Neuronal stem cell (in vitro differentiated cells): ENCODE data around the gene IP6K1.
A peak's percentile ranks its signal among the peaks of the same experiment; 100 is the strongest.

ENCODE experiments used
- DNase-seq: peaks from one replicate; pipeline ENCODE4 v3.0.0-alpha.2; 2013; ENCODE audit warnings: low spot score
- H2AFZ ChIP-seq: one replicate; pipeline ENCODE4 v1.6.1; 2013; ENCODE audit warnings: mild to moderate bottlenecking, low read length, inconsistent platforms
- H2AK5ac ChIP-seq: 2 replicates; pipeline ENCODE4 v1.6.1; 2013; ENCODE audit warnings: low read depth, mild to moderate bottlenecking, inconsistent platforms, low read length, moderate library complexity, mixed read lengths
- H2BK120ac ChIP-seq: 2 replicates; pipeline ENCODE4 v1.6.1; 2013; ENCODE audit warnings: low read depth, mild to moderate bottlenecking, inconsistent platforms, low read length, moderate library complexity, mixed read lengths
- H2BK12ac ChIP-seq: one replicate; pipeline ENCODE4 v1.6.1; 2013; ENCODE audit warnings: low read length, inconsistent platforms
- H2BK15ac ChIP-seq: 2 replicates; pipeline ENCODE4 v1.6.1; 2013; ENCODE audit warnings: mild to moderate bottlenecking, low read length, inconsistent platforms, mixed read lengths
- H2BK5ac ChIP-seq: one replicate; pipeline ENCODE4 v1.6.1; 2013; ENCODE audit warnings: inconsistent platforms, mild to moderate bottlenecking, low read length, moderate library complexity
- H3K14ac ChIP-seq: one replicate; pipeline ENCODE4 v1.6.1; 2013; ENCODE audit warnings: low read length, inconsistent platforms
- H3K18ac ChIP-seq: 2 replicates; pipeline ENCODE4 v1.6.1; 2013; ENCODE audit warnings: low read length, inconsistent platforms
- H3K23ac ChIP-seq: 2 replicates; pipeline ENCODE4 v1.6.1; 2013; ENCODE audit warnings: low read depth, mild to moderate bottlenecking, mixed read lengths, low read length, inconsistent platforms; ENCODE audit not compliant: poor library complexity
- H3K27ac ChIP-seq: replicated peaks from 3 replicates; pipeline ENCODE4 v1.5.1; 2013; ENCODE audit warnings: low read length, inconsistent platforms
- H3K27me3 ChIP-seq, 3 experiments: 2 replicates each; pipeline ENCODE4 v1.6.1; 2013; ENCODE audit warnings: low read length in 3 of 3, mild to moderate bottlenecking in 2 of 3, inconsistent platforms in 1 of 3, low read depth in 1 of 3, mixed read lengths in 1 of 3, moderate library complexity in 1 of 3; ENCODE audit not compliant: control insufficient read depth in 3 of 3, insufficient read depth in 3 of 3
- H3K36me3 ChIP-seq, 2 donors: replicated peaks in 1 of 2; 2 replicates each; pipeline ENCODE4 v1.6.1; 2013; ENCODE audit warnings: low read length in 2 of 2; ENCODE audit not compliant: control insufficient read depth in 2 of 2, insufficient read depth in 2 of 2
- H3K4ac ChIP-seq: 2 replicates; pipeline ENCODE4 v1.6.1; 2013; ENCODE audit warnings: inconsistent platforms, mild to moderate bottlenecking, low read length, moderate library complexity
- H3K4me1 ChIP-seq, 2 donors: 1 replicate in 1 of 2; 2 replicates in 1 of 2; pipeline ENCODE4 v1.6.1; 2013; ENCODE audit warnings: low read length in 2 of 2, low read depth in 1 of 2; ENCODE audit not compliant: control insufficient read depth in 2 of 2, insufficient read depth in 1 of 2
- H3K4me2 ChIP-seq: one replicate; pipeline ENCODE4 v1.6.1; 2013; ENCODE audit warnings: mild to moderate bottlenecking, low read length, inconsistent platforms; ENCODE audit not compliant: insufficient read depth, poor library complexity, severe bottlenecking
- H3K4me3 ChIP-seq, 2 donors: 2 replicates each; pipeline ENCODE4 v1.5.1; 2013; ENCODE audit warnings: low read length in 2 of 2, mild to moderate bottlenecking in 2 of 2, inconsistent platforms in 1 of 2, moderate library complexity in 1 of 2
- H3K79me1 ChIP-seq: one replicate; pipeline ENCODE4 v1.6.1; 2013; ENCODE audit warnings: low read depth, mild to moderate bottlenecking, inconsistent platforms, low read length, moderate library complexity
- H3K9ac ChIP-seq: one replicate; pipeline ENCODE4 v1.6.1; 2013; ENCODE audit warnings: mild to moderate bottlenecking, low read depth, low read length, inconsistent platforms; ENCODE audit not compliant: poor library complexity
- H3K9me3 ChIP-seq, 2 donors: replicated peaks in 1 of 2; 2 replicates each; pipeline versions ENCODE3 to v1.6.1; 2013; ENCODE audit warnings: low read length in 2 of 2, mild to moderate bottlenecking in 2 of 2, inconsistent platforms in 1 of 2, low read depth in 1 of 2, mixed read lengths in 1 of 2, moderate library complexity in 1 of 2; ENCODE audit not compliant: control insufficient read depth in 2 of 2, insufficient read depth in 1 of 2
- H4K8ac ChIP-seq: one replicate; pipeline ENCODE4 v1.6.1; 2013; ENCODE audit warnings: low read depth, mild to moderate bottlenecking, inconsistent platforms, low read length, moderate library complexity
- H4K91ac ChIP-seq: one replicate; pipeline ENCODE4 v1.6.1; 2013; ENCODE audit warnings: low read length, low read depth, mild to moderate bottlenecking, inconsistent platforms; ENCODE audit not compliant: poor library complexity
- WGBS, 2 donors: extraction: QIAGEN DNeasy Blood & Tissue Kit; methylation state at CpG; one replicate each; pipeline ENCODE4 v1.1.7; 2013; ENCODE audit warnings: missing lambda C conversion rate in 2 of 2, mixed read lengths in 1 of 2; ENCODE audit not compliant: insufficient read length in 2 of 2, insufficient replicate concordance in 1 of 2; ENCODE audit errors: extremely low coverage in 2 of 2; 5-methylcytosine and 5-hydroxymethylcytosine counted together

IP6K1 gene

GRCh38 chr3:49712166-49712565 lies 74.2 kb downstream of the IP6K1 start:
- H3K4me3 ChIP-seq = peak overlapping the region in 1 of 2 donors; percentile 47
- H3K9me3 ChIP-seq = no peaks in the 10 kb centered on the region
- peak overlapping the region; percentile 39 for H2BK5ac ChIP-seq
- H2BK15ac ChIP-seq = no peak overlapping the region
- no peak overlapping the region for H2BK120ac ChIP-seq
- H3K79me1 ChIP-seq = peaks cover 2% of the 10 kb centered on the region
- no peaks in the 10 kb centered on the region for H3K4me1 ChIP-seq
- no peak for DNase-seq
- WGBS, 2 donors = no CpG with 5 or more reads among the region's 11 CpGs
- no peak overlapping the region for H3K4ac ChIP-seq
- H3K36me3 ChIP-seq = peaks cover 12 to 17% of the 10 kb centered on the region in 2 donors
- no peak overlapping the region for H4K8ac ChIP-seq
- H4K91ac ChIP-seq = no peak overlapping the region
- no peak overlapping the region for H3K4me2 ChIP-seq
- H3K18ac ChIP-seq = no peak overlapping the region
- peak overlapping the region; percentile 71 for H3K14ac ChIP-seq
- no peak overlapping the region for H2BK12ac ChIP-seq
- no peak overlapping the region for H3K9ac ChIP-seq
- H3K27ac ChIP-seq = no peak overlapping the region
- H3K23ac ChIP-seq = no peak overlapping the region
- H2AFZ ChIP-seq = no peak overlapping the region
- peak overlapping the region; percentile 56 for H2AK5ac ChIP-seq
- no peaks in the 10 kb centered on the region for H3K27me3 ChIP-seq

GRCh38 chr3:49711489-49711888 lies 74.9 kb downstream of the IP6K1 start:
- no CpG with 5 or more reads among the region's 5 CpGs for WGBS, 2 donors
- Histone ChIP-seq H2BK120ac (no peak overlapping the region), H3K27me3 (no peaks in the 10 kb centered on the region), H3K14ac (no peak overlapping the region), H3K4me3 (no peak overlapping the region), H3K79me1 (peaks cover 2% of the 10 kb centered on the region), H3K27ac (no peak overlapping the region), H4K91ac (no peak overlapping the region), H3K4me1 (no peaks in the 10 kb centered on the region), H2BK12ac (no peak overlapping the region), H4K8ac (no peak overlapping the region), H2BK15ac (no peak overlapping the region), H3K23ac (peak overlapping the region; percentile 73), H3K18ac (no peak overlapping the region), H2AFZ (no peak overlapping the region), H2BK5ac (no peak overlapping the region), H2AK5ac (peak overlapping the region; percentile 28), H3K36me3 (peaks cover 12 to 15% of the 10 kb centered on the region in 2 donors), H3K4ac (no peak overlapping the region), H3K9me3 (no peaks in the 10 kb centered on the region), H3K4me2 (no peak overlapping the region), H3K9ac (no peak overlapping the region)
- DNase-seq = no peak

- Histone ChIP-seq H3K23ac (no peak overlapping the region), H3K18ac (no peak overlapping the region), H2AFZ (no peak overlapping the region), H3K4me3 (no peak overlapping the region), H2BK12ac (no peak overlapping the region), H3K27me3 (no peaks in the 10 kb centered on the region), H2AK5ac (no peak overlapping the region), H3K9me3 (peaks cover 0 to 2% of the 10 kb centered on the region in 2 donors), H2BK15ac (no peak overlapping the region), H3K4ac (no peak overlapping the region), H4K8ac (no peak overlapping the region), H2BK5ac (no peak overlapping the region), H3K79me1 (peaks cover 2% of the 10 kb centered on the region), H3K27ac (no peak overlapping the region), H3K9ac (no peak overlapping the region), H4K91ac (no peak overlapping the region), H2BK120ac (no peak overlapping the region), H3K4me1 (no peaks in the 10 kb centered on the region), H3K4me2 (no peak overlapping the region), H3K36me3 (peaks cover 5 to 16% of the 10 kb centered on the region in 2 donors), H3K14ac (no peak overlapping the region)
- WGBS, 2 donors = 100% methylated on average over 1 of the region's 8 CpGs; no CpG with 5 or more reads in 1 of the 2 donors
- no peak for DNase-seq
Measured at GRCh38 chr3:49709852-49710251, 76.5 kb downstream of the IP6K1 start.

- Histone ChIP-seq H2AFZ (no peak overlapping the region), H2BK12ac (no peak overlapping the region), H2AK5ac (no peak overlapping the region), H3K4me2 (no peak overlapping the region), H3K36me3 (peaks cover 15 to 37% of the 10 kb centered on the region in 2 donors), H2BK5ac (no peak overlapping the region), H2BK15ac (no peak overlapping the region), H3K4me1 (no peaks in the 10 kb centered on the region), H3K27me3 (no peaks in the 10 kb centered on the region), H3K4me3 (no peak overlapping the region), H3K18ac (no peak overlapping the region), H3K9ac (peak overlapping the region; percentile 21), H3K4ac (no peak overlapping the region), H3K23ac (no peak overlapping the region), H2BK120ac (no peak overlapping the region), H4K91ac (no peak overlapping the region), H3K27ac (no peak overlapping the region), H3K14ac (no peak overlapping the region), H3K9me3 (peaks cover 0 to 2% of the 10 kb centered on the region in 2 donors), H4K8ac (no peak overlapping the region), H3K79me1 (no peaks in the 10 kb centered on the region)
- WGBS, 2 donors = no CpG with 5 or more reads among the region's 4 CpGs
- DNase-seq = no peak
Measured at GRCh38 chr3:49707113-49707480, 79.2 kb downstream of the IP6K1 start.
